Muscle of arm (tissue), 14 donors: ENCODE results near the gene KLHL14. TPM values are rescaled to one million over a fixed set of nuclear protein-coding genes. Genes with fewer than 3 reads are reported as not detected.
"Not testable (repeated sequence)": the region's sequence is repeated elsewhere in the genome, so short reads cannot be mapped to it uniquely, and the experiment has no call there.

Experiments used
- DNase-seq: peaks from one replicate; pipeline ENCODE4 v3.0.0-alpha.2; 2013
- long read RNA-seq, 11 donors: transcript quantifications; one replicate each; lab custom pipeline, GENCODE V29; 2026
- polyA plus RNA-seq, 12 donors: library from polyadenylated mRNA; unstranded; fragments of 120-200 nt; gene quantifications; one replicate each; pipeline ENCODE4 v1.2.1, GENCODE V29; 2013; ENCODE audit not compliant: insufficient read length in 12 of 12

Gene KLHL14, protein sequence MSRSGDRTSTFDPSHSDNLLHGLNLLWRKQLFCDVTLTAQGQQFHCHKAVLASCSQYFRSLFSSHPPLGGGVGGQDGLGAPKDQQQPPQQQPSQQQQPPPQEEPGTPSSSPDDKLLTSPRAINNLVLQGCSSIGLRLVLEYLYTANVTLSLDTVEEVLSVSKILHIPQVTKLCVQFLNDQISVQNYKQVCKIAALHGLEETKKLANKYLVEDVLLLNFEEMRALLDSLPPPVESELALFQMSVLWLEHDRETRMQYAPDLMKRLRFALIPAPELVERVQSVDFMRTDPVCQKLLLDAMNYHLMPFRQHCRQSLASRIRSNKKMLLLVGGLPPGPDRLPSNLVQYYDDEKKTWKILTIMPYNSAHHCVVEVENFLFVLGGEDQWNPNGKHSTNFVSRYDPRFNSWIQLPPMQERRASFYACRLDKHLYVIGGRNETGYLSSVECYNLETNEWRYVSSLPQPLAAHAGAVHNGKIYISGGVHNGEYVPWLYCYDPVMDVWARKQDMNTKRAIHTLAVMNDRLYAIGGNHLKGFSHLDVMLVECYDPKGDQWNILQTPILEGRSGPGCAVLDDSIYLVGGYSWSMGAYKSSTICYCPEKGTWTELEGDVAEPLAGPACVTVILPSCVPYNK
- 1 to 10 TPM in 1 of 12 donors, under 1 TPM in 9, not detected in 2; 0.09 to 2.2 (median 0.28) TPM for polyA plus RNA-seq
- long read RNA-seq, donor 1: 0 reads
- long read RNA-seq, donor 2: 0 reads
- long read RNA-seq, donor 3: 0 reads
- long read RNA-seq, donor 4: 0 reads
- long read RNA-seq, donor 5: 0 reads
- long read RNA-seq, donor 6: 0 reads
- long read RNA-seq, donor 7: 0 reads
- long read RNA-seq, donor 8: 0 reads
- long read RNA-seq, donor 9: 0 reads
- long read RNA-seq, donor 10: 0 reads
- long read RNA-seq, donor 11: 0 reads

GRCh38 chr18:32772581-32773381 lies at the start of gene KLHL14:
Gene KLHL14 (minus strand): TSS chr18:32773023. CDS start chr18:32770591, 2,432 bp downstream.
- no peak for DNase-seq

- DNase-seq: no peak
Observed at GRCh38 chr18:32822197-32822596, 49.4 kb upstream of the KLHL14 start.

GRCh38 chr18:32815881-32816280 lies 43.1 kb upstream of the KLHL14 start:
- DNase-seq: no peak

DNA sequence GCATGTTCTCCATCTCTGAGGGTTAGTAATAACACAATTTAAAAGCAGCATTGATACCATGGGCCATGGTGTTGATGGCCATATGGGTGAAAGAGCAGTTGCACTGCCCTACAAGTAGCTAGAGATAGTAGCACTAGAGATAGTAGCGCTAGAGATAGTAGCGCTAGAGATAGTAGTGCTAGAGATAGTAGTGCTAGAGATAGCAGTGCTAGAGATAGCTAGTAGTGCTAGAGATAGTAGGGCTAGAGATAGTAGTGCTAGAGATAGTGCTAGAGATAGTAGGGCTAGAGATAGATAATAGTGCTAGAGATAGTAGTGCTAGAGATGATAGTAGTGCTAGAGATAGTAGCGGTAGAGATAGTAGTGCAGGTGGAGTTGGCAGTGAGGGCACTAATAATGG lies 39.5 kb upstream of the KLHL14 start:
- no peak for DNase-seq

DNA sequence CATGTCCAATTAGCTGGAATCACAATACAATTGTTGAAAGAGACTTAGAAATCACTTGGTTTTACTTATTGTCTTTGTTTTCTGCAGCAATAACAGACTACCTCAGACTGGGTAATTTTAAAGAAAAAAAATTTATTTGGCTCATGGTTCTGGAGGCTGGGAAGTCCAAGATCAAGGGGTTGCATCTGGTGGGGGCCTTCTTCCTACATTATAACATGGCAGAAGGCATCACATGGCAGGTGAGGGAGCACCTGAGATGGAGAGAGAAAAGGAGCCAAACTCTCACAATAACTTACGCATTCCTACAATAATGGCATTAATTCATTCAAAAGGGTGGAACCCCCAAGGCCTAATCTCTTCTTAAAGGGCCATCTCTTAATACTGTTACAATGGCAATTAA lies 37.5 kb upstream of the KLHL14 start:
- DNase-seq: no peak

- no peak for DNase-seq
Observed at GRCh38 chr18:32805354-32805753, 32.5 kb upstream of the KLHL14 start.

DNA sequence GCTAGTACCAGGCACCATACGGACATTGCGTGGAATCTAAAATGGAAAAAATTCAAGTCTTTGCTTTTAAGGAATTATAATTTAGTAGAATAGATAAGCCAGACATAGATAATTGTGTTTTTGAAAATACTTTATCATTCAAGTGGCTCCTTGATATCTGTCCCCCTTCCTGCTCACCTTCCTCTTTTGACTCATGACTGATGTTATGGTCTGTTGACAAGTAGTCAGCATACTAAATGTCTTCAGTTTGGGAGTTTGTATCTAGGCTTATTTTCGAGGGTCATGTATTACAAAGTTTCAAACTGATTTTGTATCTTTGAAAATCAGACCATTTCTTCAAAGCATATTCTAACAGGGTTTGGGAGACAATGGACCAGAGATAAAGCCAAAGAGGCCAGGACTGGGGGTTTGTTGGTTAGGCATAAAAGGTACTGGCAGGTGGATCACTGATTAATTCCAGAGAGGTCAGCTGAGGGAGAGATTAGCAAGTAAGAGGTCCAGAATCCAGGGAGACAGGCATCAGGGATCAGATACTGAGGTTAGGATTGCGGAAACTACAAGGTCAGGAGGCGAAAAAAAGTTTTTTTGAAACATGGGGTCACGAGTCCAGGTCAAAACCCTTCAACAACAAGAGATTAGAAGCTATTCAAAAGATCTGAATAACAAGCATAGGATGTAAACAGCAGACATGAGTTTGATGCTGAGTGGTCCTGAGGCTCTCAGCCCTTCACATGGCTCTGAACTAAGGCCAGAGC lies 31.5 kb upstream of the KLHL14 start:
- DNase-seq: no peak

DNA sequence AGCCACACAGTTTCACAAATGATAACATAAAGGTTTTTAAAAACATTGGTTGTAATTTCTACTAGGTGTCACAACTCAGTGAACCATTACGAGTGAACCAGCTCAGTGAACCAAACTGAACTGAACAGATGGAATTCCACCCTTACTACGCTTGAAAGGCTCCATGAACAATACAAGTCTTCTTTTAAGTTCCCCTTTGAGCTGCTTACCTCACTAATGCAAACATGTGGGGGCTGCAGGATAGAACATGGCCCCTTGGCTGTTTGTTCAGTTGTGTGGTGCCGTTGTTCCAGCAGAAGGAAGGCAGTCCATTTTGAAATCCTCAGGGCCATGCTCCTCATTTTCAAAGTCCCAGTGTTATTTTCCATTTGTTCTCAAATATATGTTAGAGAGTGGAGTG lies 30.7 kb upstream of the KLHL14 start:
- DNase-seq: no peak

DNA sequence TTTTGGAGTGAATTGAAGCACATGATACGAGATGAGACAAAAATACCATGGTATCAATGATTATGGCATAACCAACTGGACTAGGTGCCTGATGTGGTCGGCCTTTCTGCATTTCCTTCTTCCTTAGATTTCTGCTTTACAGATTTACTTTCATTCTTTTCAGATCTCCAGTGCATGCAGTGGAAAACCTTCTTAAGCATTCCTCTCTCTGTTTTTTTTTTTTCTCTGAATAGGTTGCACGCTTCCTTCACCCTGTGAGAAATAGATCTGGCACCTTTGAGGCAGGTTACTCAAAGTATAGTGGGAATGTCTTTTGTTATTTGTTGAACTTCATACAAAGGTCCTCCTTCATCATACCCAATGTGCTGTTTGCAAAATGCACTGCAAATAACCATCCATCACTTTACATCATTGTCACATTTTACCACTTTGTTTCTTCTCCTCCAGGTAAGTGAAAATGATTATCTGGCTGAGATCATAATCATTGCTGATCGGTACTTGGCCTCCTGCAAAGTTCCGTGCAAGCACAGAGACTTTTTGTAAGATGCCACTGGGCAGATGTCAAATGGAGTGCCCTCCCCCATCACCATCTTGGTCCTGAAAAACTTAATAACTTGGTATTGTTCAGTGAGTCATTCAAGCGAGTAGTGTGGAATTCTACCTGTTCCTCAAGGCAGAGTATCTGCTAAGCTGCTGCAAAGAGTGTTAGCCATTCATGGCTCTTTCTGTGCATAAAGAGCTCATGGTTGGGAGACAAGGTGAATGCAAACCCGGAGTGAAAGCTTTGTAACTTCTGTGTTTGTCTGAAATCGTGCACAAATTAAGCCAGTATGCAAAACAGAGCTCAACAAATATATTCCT lies 30.0 kb upstream of the KLHL14 start:
- DNase-seq: no peak

DNA sequence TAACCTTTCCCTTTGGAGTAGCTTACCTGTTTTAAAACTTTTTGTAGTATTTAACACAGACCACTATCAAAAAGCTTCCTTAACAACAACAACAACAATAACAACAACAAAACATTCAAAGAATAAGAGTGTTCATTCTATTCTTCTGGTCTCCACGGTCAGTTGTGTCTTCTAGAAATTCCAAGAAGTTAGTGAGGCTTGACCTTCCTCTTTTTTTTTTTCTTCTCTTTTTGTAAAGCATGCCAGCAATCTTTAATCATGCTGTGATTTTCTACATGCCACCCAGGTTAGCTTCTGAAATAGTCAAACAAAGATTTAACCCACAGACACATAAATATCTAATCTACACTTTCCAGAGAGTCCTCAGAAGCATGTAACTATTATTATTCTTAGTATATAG lies 28.4 kb upstream of the KLHL14 start:
- no peak for DNase-seq

GRCh38 chr18:32798209-32798960 lies 25.6 kb upstream of the KLHL14 start:
- DNase-seq: no peak

DNA sequence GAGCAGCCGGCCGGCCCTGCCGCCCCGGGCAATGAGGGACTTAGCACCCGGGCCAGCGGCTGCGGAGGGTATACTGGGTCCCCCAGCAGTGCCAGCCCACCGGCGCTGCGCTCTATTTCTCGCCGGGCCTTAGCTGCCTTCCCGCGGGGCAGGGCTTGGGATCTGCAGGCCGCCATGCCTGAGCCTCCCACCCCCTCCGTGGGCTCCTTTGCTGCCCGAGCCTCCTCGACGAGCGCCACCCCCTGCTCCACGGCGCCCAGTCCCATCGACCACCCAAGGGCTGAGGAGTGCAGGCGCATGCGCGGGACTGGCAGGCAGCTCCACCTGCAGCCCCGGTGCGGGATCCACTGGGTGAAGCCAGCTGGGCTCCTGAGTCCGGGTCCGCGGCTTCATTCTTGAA lies 21.8 kb upstream of the KLHL14 start:
- not testable (repeated sequence) for DNase-seq

DNA sequence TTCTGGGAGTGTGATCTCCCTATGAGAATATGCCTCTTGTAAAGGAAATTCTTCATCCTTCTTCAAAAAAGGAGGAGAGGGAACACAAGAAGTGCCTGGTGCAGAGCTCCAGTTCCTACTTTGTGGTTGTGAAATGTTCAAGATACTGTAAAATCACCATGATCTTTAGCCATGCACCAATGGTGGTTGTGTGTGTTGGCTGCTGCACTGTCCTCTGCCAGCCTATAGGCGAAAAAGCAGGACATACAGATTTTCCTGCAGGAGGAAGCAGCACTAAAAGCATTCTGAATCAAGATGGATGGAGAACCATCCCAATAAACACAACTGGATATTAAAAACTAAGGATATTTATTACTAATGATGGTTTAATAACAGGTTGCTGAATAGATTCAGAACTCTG lies 6.2 kb upstream of the KLHL14 start:
- DNase-seq: no peak

- DNase-seq: no peak
Observed at GRCh38 chr18:32777049-32777448, 4.2 kb upstream of the KLHL14 start.

GRCh38 chr18:32776561-32776960 lies 3.7 kb upstream of the KLHL14 start:
- DNase-seq: no peak

DNA sequence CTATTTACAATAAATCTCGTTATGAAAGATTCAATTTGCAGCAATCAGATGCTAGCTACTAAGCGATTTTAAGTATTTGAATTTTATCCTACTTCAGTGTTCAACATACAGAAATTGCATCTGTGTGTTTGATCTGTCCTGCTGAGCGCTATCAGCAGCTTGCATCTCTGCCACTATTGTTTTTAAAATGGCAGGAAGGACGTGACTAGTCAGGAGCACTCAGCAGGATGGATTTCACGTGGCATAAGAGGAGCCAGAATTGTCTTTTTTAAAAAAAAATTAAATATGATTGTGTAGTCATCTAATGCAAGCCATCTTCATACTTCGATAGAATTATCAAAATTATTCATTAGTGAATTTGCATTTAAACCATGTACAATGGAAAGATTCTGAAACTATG lies 2.8 kb upstream of the KLHL14 start:
- no peak for DNase-seq

- DNase-seq: no peak
Observed at GRCh38 chr18:32773382-32773712, 524 bp upstream of the KLHL14 start.

- no peak for DNase-seq
Observed at GRCh38 chr18:32771871-32772580, 797 bp downstream of the KLHL14 start.

GRCh38 chr18:32771169-32771751 lies 1.6 kb downstream of the KLHL14 start:
- DNase-seq: no peak
